ENCODE measurements around the gene TTC27. TPM values are rescaled to one million over a fixed set of nuclear protein-coding genes. Genes with fewer than 3 reads are reported as not detected.

The TTC27 gene
- polyA plus RNA-seq, 1 donor from 2014 or later: 11.1 TPM

- Histone ChIP-seq H3K27ac (ENCODE audit: low read length) (no peak overlapping the region), H3K4me2 (ENCODE audit: low read length) (no peak overlapping the region), H2AFZ (ENCODE audit: low read depth, low read length) (no peak overlapping the region), H3F3A (ENCODE audit: insufficient read depth, low read length, poor library complexity, severe bottlenecking) (no peaks in the 10 kb centered on the region), H3K9me3 (ENCODE audit: low read length) (no peaks in the 10 kb centered on the region), H3K27me3 (ENCODE audit: insufficient read depth, low read depth, low read length) (no peaks in the 10 kb centered on the region), H3K36me3 (ENCODE audit: insufficient read depth, low read length) (no peaks in the 10 kb centered on the region), H3K4me3 (ENCODE audit: low read length) (no peak overlapping the region), H4K20me1 (ENCODE audit: insufficient read depth) (no peaks in the 10 kb centered on the region), H3K9me2 (ENCODE audit: insufficient read depth, low read length) (no peaks in the 10 kb centered on the region), H3K9ac (ENCODE audit: low read length) (no peak overlapping the region), H3K79me2 (replicated peaks; ENCODE audit: insufficient read depth, low read length) (no peaks in the 10 kb centered on the region)
- TF ChIP-seq RAD21 (conservative IDR thresholded peaks at IDR 0.05) (no peak), MXI1 (conservative IDR thresholded peaks at IDR 0.05; ENCODE audit: poor library complexity, severe bottlenecking) (no peak), REST (IDR thresholded peaks at IDR 0.05; ENCODE audit: borderline replicate concordance) (no peak), TAF1 (IDR thresholded peaks at IDR 0.05; ENCODE audit: low read depth) (no peak), CTCF (IDR thresholded peaks at IDR 0.05; ENCODE audit: poor library complexity, severe bottlenecking) (no peak), EZH2 (IDR thresholded peaks at IDR 0.05; ENCODE audit: borderline replicate concordance, insufficient read depth, low read length, poor library complexity, severe bottlenecking) (no peak), POLR2AphosphoS5 (IDR thresholded peaks at IDR 0.05) (no peak), SMC3 (conservative IDR thresholded peaks at IDR 0.05; ENCODE audit: poor library complexity) (no peak), EP300 (conservative IDR thresholded peaks at IDR 0.05; ENCODE audit: poor library complexity, severe bottlenecking) (no peak)
These were observed 164.6 kb downstream of the TTC27 start for GRCh38 chr2:32792416-32792815.

- Histone ChIP-seq H4K20me1 (ENCODE audit: insufficient read depth) (no peaks in the 10 kb centered on the region), H3F3A (ENCODE audit: insufficient read depth, low read length, poor library complexity, severe bottlenecking) (no peaks in the 10 kb centered on the region), H3K4me2 (ENCODE audit: low read length) (no peak overlapping the region), H3K27ac (ENCODE audit: low read length) (no peak overlapping the region), H3K27me3 (ENCODE audit: insufficient read depth, low read depth, low read length) (no peaks in the 10 kb centered on the region), H3K36me3 (ENCODE audit: insufficient read depth, low read length) (no peaks in the 10 kb centered on the region), H3K9me3 (ENCODE audit: low read length) (no peaks in the 10 kb centered on the region), H3K4me3 (ENCODE audit: low read length) (no peak overlapping the region), H3K9ac (ENCODE audit: low read length) (no peak overlapping the region), H3K9me2 (ENCODE audit: insufficient read depth, low read length) (no peaks in the 10 kb centered on the region), H2AFZ (ENCODE audit: low read depth, low read length) (no peak overlapping the region), H3K79me2 (replicated peaks; ENCODE audit: insufficient read depth, low read length) (no peaks in the 10 kb centered on the region)
- TF ChIP-seq TAF1 (IDR thresholded peaks at IDR 0.05; ENCODE audit: low read depth) (no peak), RAD21 (conservative IDR thresholded peaks at IDR 0.05) (no peak), REST (IDR thresholded peaks at IDR 0.05; ENCODE audit: borderline replicate concordance) (no peak), CTCF (IDR thresholded peaks at IDR 0.05; ENCODE audit: poor library complexity, severe bottlenecking) (no peak), EP300 (conservative IDR thresholded peaks at IDR 0.05; ENCODE audit: poor library complexity, severe bottlenecking) (no peak), EZH2 (IDR thresholded peaks at IDR 0.05; ENCODE audit: borderline replicate concordance, insufficient read depth, low read length, poor library complexity, severe bottlenecking) (no peak), POLR2AphosphoS5 (IDR thresholded peaks at IDR 0.05) (no peak), MXI1 (conservative IDR thresholded peaks at IDR 0.05; ENCODE audit: poor library complexity, severe bottlenecking) (no peak), SMC3 (conservative IDR thresholded peaks at IDR 0.05; ENCODE audit: poor library complexity) (no peak)
These were observed 171.0 kb downstream of the TTC27 start for GRCh38 chr2:32798829-32799228.

Data from neural cell (in vitro differentiated cells).